ENCODE results near the gene TUFT1.

Gene TUFT1

GRCh38 chr1:151606857-151607256, 66.7 kb downstream of the TUFT1 start:
- no peak for TF ChIP-seq CTCF (IDR thresholded peaks at IDR 0.05; ENCODE audit: insufficient read depth, missing control alignments)
- no peak for FAIRE-seq
- no peak for DNase-seq (ENCODE audit: insufficient read length, low spot score)

GRCh38 chr1:151610142-151610541, 70.0 kb downstream of the TUFT1 start:
- no peak for TF ChIP-seq CTCF (IDR thresholded peaks at IDR 0.05; ENCODE audit: insufficient read depth, missing control alignments)
- FAIRE-seq (no peak), DNase-seq (ENCODE audit: insufficient read length, low spot score) (no peak)

GRCh38 chr1:151611288-151611790, 71.2 kb downstream of the TUFT1 start:
- FAIRE-seq (no peak), DNase-seq (ENCODE audit: insufficient read length, low spot score) (no peak)
- no peak for TF ChIP-seq CTCF (IDR thresholded peaks at IDR 0.05; ENCODE audit: insufficient read depth, missing control alignments)

GRCh38 chr1:151611832-151612500, 71.9 kb downstream of the TUFT1 start, which contains the start of gene SNX27:
SNX27 (plus strand) TSS chr1:151612050; CDS start chr1:151612202, 152 bp downstream.
- FAIRE-seq, result no peak

GRCh38 chr1:151612501-151613281, 72.6 kb downstream of the TUFT1 start:
- no peak for TF ChIP-seq CTCF (IDR thresholded peaks at IDR 0.05; ENCODE audit: insufficient read depth, missing control alignments)
- FAIRE-seq (no peak), DNase-seq (ENCODE audit: insufficient read length, low spot score) (no peak)

More at GRCh38 chr1:151611832-151612500, 71.9 kb downstream of the TUFT1 start, which contains the start of gene SNX27:
- no peak for TF ChIP-seq CTCF (IDR thresholded peaks at IDR 0.05; ENCODE audit: insufficient read depth, missing control alignments)
- peak; percentile 84 for DNase-seq (ENCODE audit: insufficient read length, low spot score)

GRCh38 chr1:151613282-151613780, 73.2 kb downstream of the TUFT1 start:
- no peak for DNase-seq (ENCODE audit: insufficient read length, low spot score)
- no peak for FAIRE-seq
- TF ChIP-seq CTCF (IDR thresholded peaks at IDR 0.05; ENCODE audit: insufficient read depth, missing control alignments), result no peak

Data from D721Med (cell line).